Stimulated activated CD4-positive, alpha-beta T cell treated with anti-CD3 and anti-CD28 coated beads, Interleukin-15, amount 100 ng/mL, for 48 hours (primary cell): ENCODE data around the gene PGLYRP2.
A peak's percentile ranks its signal among the peaks of the same experiment; 100 is the strongest.

Experiments used
- DNase-seq, 2 donors: peaks; one replicate each; pipeline ENCODE4 v3.0.0-alpha.2; 2020; ENCODE audit warnings: low read depth in 2 of 2

Gene PGLYRP2

DNA sequence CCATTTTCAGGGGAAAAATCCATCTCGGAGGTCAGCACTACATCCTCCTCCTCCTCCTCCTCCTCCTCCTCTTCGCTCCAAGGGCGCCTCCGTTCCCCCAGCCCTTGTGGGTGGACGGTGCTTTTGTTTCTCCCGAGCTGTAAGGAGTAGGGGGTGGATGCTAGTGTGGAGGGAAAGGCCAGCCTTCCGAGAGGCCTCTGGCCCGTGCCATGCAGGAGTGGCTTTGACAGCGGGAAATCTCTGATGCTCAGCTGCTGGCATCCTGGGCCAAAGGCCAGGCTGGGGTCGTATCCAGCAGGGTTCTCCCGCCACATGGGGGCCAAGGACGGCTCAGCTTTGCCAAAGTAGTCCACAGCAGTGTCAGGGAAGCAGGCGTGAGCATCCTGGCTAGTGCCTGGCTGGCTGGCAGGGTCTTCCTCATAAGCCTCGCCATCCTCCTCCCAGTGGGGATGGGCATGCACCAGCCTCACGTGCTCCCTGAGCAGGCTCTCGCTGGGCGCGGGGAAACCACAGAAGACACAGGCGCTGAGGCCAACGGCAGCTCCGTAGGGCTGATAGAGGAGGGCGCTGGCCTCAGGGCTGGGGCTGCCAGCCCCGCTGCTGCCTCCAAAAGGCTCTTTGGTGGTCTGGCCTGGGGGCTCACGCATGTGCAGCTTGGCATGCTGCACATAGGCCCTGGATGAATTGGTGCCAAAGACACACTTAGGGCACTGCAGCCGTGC lies 40.1 kb downstream of the PGLYRP2 start:
- DNase-seq, result no peak

GRCh38 chr19:15438577-15438976 lies 40.7 kb downstream of the PGLYRP2 start:
- no peak for DNase-seq

DNA sequence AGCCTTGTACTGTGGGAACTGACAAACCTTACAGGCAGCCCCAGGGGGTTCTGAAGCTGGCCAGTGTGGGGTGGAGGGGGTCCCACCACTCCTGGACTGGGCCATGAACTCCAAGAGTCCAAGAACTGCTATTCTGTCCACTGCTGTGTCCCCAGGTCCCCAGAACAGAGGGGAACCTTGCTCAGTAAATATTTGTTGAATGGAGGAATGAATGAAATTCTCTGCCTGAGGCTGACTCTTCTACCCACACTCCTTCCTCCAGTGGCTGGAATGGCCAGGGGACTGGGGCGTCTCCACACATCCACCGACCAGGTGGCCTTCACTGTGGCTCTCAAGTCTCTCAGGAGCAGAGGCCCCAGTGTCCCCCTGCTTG lies 41.2 kb downstream of the PGLYRP2 start:
- no peak for DNase-seq

- no peak for DNase-seq
Measured at GRCh38 chr19:15437355-15438123, 41.8 kb downstream of the PGLYRP2 start.

GRCh38 chr19:15436826-15437110 lies 42.5 kb downstream of the PGLYRP2 start:
- DNase-seq, result no peak

GRCh38 chr19:15436012-15436825 lies 43.1 kb downstream of the PGLYRP2 start:
- no peak for DNase-seq

DNA sequence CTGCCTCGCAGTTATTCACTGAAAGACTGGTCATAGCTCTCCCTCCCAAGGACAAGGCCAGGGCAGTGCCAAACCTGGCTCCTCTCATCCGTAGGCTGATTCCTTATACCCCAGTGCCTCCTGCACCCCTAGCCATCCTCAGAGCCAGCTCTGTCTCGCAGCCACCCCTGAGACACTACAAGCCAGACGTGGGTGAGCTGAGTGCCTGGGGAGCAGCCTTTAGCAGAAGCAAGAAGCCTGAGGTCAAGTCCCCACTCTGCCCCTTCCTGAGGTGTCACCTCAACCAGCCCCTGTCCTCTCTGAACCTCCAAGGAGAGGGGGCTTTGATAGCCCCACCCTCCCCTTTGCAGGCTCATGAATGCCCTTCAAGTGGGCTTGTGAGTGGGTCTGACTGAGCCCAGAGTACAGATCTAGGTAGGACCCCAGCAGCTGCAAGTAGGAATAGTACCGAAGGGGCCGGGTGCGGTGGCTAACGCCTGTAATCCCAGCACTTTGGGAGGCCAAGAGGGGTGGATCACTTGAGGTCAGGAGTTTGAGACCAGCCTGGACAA lies 45.7 kb downstream of the PGLYRP2 start:
- DNase-seq, result no peak

- peak; percentile 84 to 91 for DNase-seq
Measured at GRCh38 chr19:15432629-15433518, 46.4 kb downstream of the PGLYRP2 start.

DNA sequence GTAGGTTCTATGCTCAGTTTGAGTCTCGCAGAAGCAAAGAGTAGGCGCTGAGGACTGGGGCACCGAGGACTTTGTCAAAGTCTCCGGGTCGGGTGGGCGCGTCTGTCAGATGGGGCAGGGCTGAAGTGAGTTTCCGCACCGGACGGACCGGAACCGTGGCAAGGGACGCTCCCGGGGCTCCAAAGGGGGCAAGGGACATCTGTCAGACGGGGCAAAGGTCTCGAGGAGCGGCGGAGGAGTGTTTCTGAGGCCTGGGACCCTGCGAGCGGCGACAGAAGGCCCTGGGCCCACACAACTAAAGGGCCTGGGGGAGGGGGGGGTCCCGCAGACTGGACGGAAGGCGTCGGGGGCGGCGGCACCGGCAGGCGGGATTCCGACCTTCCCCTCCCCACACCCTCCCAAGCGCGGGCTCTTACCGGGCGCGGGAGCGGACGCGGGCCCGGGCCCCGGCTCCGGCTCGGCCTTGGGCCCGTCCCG lies 47.2 kb downstream of the PGLYRP2 start:
- DNase-seq, result no peak

DNA sequence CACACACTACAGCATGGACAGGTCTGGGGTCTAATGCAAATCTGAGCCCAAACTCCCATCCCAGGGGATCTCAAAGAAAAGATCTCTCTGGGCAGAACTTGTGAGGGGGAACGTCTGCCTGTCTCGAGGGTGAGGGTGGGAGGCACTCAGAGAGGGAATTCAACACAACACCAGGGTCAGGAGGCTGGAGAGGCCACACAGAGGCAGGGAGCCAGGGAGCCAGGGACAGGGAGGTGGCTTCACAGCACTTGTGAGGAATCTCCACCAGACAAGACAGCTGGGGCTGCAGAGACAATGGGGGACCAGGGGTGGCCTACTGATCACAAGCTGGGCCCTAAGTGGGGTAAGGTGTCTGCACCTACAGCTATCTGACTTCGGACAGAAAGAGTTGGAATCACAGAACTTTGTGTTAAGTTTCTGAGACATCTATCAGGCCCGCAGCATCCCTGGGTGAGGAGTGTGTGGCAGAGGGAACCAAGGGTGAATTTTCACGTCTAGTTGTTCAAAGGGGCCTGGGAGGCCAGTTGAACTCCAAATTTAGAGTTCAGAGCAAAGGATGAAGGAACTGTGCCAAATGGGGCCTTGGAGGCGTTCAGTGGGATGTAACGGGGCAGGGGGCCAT lies 47.8 kb downstream of the PGLYRP2 start:
- no peak for DNase-seq

- DNase-seq, result no peak
Measured at GRCh38 chr19:15430526-15431120, 48.7 kb downstream of the PGLYRP2 start.

- DNase-seq, result no peak
Measured at GRCh38 chr19:15429825-15430467, 49.4 kb downstream of the PGLYRP2 start.

DNA sequence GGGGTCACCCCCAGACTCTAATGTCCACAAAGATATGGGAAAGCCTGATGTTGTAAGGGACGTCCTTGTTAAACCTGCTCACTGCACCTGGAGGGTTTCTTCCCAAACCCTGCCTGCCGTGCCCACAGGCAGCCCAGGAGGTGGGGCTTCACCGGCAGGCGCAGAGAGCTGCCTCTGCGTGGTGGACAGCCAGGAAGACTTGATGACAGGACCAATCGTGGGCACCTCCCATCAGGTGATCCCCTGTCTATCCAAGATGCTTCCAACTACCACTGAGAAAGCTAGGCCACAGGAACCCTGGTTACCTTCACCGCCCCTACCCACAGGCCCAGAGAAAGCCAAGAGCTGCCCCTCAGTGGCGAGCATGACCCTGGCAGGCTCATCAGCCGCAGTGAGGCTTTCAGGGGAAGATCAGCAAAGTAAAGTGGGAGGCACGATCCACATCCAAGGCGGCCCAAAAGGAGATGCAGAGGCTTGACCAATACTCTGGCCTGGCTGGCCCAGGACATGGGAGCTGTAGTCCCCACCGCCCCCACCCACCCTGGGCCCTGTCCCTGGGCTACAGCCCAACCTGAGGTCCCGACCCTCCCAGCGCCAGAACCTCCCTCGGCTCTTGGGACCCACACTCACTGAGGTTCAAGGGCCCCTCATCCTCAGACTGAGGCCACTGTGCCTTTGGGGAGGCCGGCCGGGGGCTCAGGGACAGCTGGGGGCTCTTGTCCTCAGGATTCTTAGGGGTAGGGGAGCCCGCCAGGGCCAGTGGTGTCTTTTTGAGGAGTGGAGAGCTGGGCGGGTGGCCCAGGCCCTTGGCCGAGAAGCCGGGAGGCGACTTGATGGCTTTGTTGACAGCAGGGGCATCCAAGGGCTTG lies 50.1 kb downstream of the PGLYRP2 start:
- no peak for DNase-seq

- no peak for DNase-seq
Measured at GRCh38 chr19:15427991-15428471, 51.3 kb downstream of the PGLYRP2 start.

DNA sequence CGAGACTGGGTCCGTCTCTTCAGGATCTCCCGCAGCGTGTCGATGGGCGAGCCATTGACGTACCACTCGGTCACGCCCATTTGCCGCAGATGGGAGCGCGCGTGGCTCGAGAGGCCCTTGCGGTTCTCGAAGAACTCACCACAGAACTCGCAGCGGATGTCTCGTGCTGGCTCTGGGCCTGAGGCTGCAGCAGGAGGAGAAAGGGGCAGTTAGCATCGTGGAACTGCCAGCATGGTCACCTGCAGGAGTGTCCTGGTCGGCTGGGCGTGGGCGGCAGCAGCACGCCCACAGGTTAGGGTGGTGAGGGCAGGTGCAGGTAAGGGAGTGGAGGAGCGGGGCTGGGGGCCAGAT lies 52.0 kb downstream of the PGLYRP2 start:
- DNase-seq, result no peak

DNA sequence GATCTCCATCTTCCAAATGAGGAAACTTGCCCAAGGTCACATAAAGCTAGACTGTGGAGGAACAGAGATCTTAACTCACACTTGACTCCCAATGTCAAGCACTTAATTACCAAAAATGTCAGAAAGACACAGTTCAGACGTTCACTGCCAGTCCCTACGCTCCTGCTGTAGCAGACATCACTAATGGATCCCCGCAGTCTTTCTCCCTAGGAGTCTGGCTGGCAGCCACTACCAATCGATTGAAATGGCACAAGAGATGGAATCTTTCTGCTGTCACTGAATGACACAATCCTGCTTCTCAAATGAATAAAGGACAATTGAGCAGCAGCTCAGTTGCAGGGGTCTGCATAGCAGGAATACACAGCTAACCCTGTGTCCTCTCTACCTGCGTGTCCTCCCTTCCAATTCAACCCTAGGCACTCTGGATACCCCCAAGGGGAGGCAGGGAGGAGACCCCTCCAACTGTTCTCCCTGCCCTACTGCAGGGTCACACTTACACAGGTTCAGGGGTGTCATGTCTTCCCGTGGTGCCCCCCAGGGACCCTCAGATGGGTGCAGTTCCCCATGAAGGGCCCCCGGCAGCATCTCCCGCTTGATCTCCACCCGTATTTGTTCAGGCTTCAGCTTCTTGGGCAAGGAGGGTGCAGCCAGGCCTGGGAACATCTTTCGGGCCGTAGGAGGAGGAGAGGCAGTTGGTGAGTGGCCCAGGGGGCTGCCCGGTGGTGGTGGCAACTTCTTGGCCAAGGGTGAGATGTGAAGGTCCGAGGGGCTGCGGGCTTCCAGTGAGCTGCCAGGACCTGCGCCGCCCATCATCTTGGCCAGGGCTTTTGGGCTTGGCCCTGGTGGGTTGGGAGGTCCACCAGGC lies 52.6 kb downstream of the PGLYRP2 start:
- DNase-seq, result no peak

DNA sequence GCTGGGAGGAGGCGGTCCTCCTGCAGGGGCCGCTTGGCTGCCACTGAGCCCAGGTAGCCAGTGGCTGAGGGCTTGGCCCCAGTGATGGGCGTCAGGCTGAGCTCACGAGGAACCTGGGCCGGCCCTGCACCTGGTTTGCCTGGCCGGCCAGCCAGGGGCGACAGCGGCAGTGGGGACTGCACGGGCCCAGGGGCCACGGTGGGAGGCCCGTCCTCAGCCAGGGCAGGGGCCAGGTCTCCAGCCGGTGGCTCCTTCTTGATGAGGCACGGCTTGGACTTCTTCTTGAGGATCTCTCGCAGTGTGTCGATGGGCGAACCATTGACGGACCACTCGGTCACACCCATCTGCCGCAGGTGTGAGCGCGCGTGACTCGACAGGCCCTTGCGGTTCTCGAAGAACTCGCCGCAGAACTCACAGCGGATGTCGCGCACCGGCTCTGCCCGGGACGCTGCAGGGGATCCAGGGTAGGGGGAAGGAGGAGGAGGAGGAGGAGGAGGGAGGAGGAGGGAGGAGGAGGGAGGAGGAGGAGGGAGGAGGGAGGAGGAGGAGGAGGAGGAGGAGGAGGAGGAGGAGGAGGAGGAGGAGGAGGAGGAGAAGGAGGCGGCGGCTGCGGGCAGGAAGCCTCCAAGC lies 53.9 kb downstream of the PGLYRP2 start:
- no peak for DNase-seq
